Measurements from ENCODE around the gene MACF1. TPM values are rescaled to one million over a fixed set of nuclear protein-coding genes. Genes with fewer than 3 reads are reported as not detected.
"Not testable (repeated sequence)": the region's sequence is repeated elsewhere in the genome, so short reads cannot be mapped to it uniquely, and the experiment has no call there.

Gene MACF1
- total and polyA plus RNA-seq, 4 donors, result 23.3 to 216 (median 51.2) TPM

GRCh38 chr1:39492118-39493042, 287.9 kb downstream of the MACF1 start:
- peak overlapping the region in 1 of 3 donors; percentile 55 for H3K4me3 ChIP-seq (ENCODE audit: low read depth in 1 of 3, low read length in 3 of 3)

GRCh38 chr1:39493043-39493810, 288.7 kb downstream of the MACF1 start:
- not testable (repeated sequence) for H3K4me3 ChIP-seq (ENCODE audit: low read depth in 1 of 3, low read length in 3 of 3); H3K36me3 ChIP-seq (ENCODE audit: control insufficient read depth in 4 of 4, insufficient read depth in 3 of 4, low read depth in 1 of 4, low read length in 3 of 4); H3K27ac ChIP-seq (ENCODE audit: low read depth in 1 of 2, low read length in 2 of 2); DNase-seq (ENCODE audit: low spot score); H3K9ac ChIP-seq (ENCODE audit: low read depth in 1 of 2, low read length in 2 of 2); H3K9me3 ChIP-seq (ENCODE audit: control insufficient read depth in 4 of 4, low read length in 3 of 4); H3K27me3 ChIP-seq (ENCODE audit: control insufficient read depth in 4 of 4, insufficient read depth in 4 of 4, low read length in 3 of 4)
- H3K4me1 ChIP-seq (ENCODE audit: control insufficient read depth in 4 of 4, insufficient read depth in 4 of 4, low read length in 3 of 4), result peaks cover 4 to 12% (median 7%) of the 10 kb centered on the region in 4 donors
- WGBS, result 94% methylated on average over 13 of the region's 13 CpGs

More at GRCh38 chr1:39492118-39493042, 287.9 kb downstream of the MACF1 start:
- H3K36me3 ChIP-seq (ENCODE audit: control insufficient read depth in 4 of 4, insufficient read depth in 3 of 4, low read depth in 1 of 4, low read length in 3 of 4); H3K27me3 ChIP-seq (ENCODE audit: control insufficient read depth in 4 of 4, insufficient read depth in 4 of 4, low read length in 3 of 4); H3K9ac ChIP-seq (ENCODE audit: low read depth in 1 of 2, low read length in 2 of 2); DNase-seq (ENCODE audit: low spot score); H3K9me3 ChIP-seq (ENCODE audit: control insufficient read depth in 4 of 4, low read length in 3 of 4); H3K27ac ChIP-seq (ENCODE audit: low read depth in 1 of 2, low read length in 2 of 2): not testable (repeated sequence)
- WGBS, result 22% methylated on average over 67 of the region's 67 CpGs
- H3K4me1 ChIP-seq (ENCODE audit: control insufficient read depth in 4 of 4, insufficient read depth in 4 of 4, low read length in 3 of 4), result peaks cover 4 to 12% (median 7%) of the 10 kb centered on the region in 4 donors

GRCh38 chr1:39494671-39495410, 290.3 kb downstream of the MACF1 start:
- H3K4me1 ChIP-seq (ENCODE audit: control insufficient read depth in 4 of 4, insufficient read depth in 4 of 4, low read length in 3 of 4), result peaks cover 4 to 12% (median 8%) of the 10 kb centered on the region in 4 donors
- TF ChIP-seq HNF4A (conservative IDR thresholded peaks at IDR 0.05) (no peak), JUND (IDR thresholded peaks at IDR 0.05) (no peak), HNF4G (IDR thresholded peaks at IDR 0.05) (no peak), YY1 (IDR thresholded peaks at IDR 0.05) (no peak), RAD21 (IDR thresholded peaks at IDR 0.05) (no peak), TAF1 (conservative IDR thresholded peaks at IDR 0.05) (no peak), MAX (IDR thresholded peaks at IDR 0.05) (no peak), RXRA (IDR thresholded peaks at IDR 0.05) (no peak), ATF3 (IDR thresholded peaks at IDR 0.05) (no peak), FOXA1 (IDR thresholded peaks at IDR 0.05) (no peak), FOXA2 (IDR thresholded peaks at IDR 0.05) (no peak), ZBTB33 (IDR thresholded peaks at IDR 0.05) (no peak), REST (IDR thresholded peaks at IDR 0.05) (no peak), EGR1 (IDR thresholded peaks at IDR 0.05; ENCODE audit: low read depth in 2 of 2) (no peak), GABPA (IDR thresholded peaks at IDR 0.05 in 1 of 2, conservative IDR thresholded peaks at IDR 0.05 in 1 of 2) (no peak)
- H3K9ac ChIP-seq (ENCODE audit: low read depth in 1 of 2, low read length in 2 of 2), result no peak overlapping the region
- H3K27me3 ChIP-seq (ENCODE audit: control insufficient read depth in 4 of 4, insufficient read depth in 4 of 4, low read length in 3 of 4), result peaks cover 0 to 2% (median 0%) of the 10 kb centered on the region in 4 donors
- no peaks in the 10 kb centered on the region for H3K9me3 ChIP-seq (ENCODE audit: control insufficient read depth in 4 of 4, low read length in 3 of 4)
- no peaks in the 10 kb centered on the region for H3K36me3 ChIP-seq (ENCODE audit: control insufficient read depth in 4 of 4, insufficient read depth in 3 of 4, low read depth in 1 of 4, low read length in 3 of 4)
- no peak overlapping the region for H3K4me3 ChIP-seq (ENCODE audit: low read depth in 1 of 3, low read length in 3 of 3)
- WGBS, result 94% methylated on average over 13 of the region's 14 CpGs
- no peak overlapping the region for H3K27ac ChIP-seq (ENCODE audit: low read depth in 1 of 2, low read length in 2 of 2)
- no peak for DNase-seq (ENCODE audit: low spot score)

GRCh38 chr1:39496520-39496919, 292.0 kb downstream of the MACF1 start:
- not testable (repeated sequence) for DNase-seq (ENCODE audit: low spot score); H3K4me1 ChIP-seq (ENCODE audit: control insufficient read depth in 4 of 4, insufficient read depth in 4 of 4, low read length in 3 of 4); H3K27ac ChIP-seq (ENCODE audit: low read depth in 1 of 2, low read length in 2 of 2); H3K9ac ChIP-seq (ENCODE audit: low read depth in 1 of 2, low read length in 2 of 2); H3K27me3 ChIP-seq (ENCODE audit: control insufficient read depth in 4 of 4, insufficient read depth in 4 of 4, low read length in 3 of 4); H3K36me3 ChIP-seq (ENCODE audit: control insufficient read depth in 4 of 4, insufficient read depth in 3 of 4, low read depth in 1 of 4, low read length in 3 of 4); H3K9me3 ChIP-seq (ENCODE audit: control insufficient read depth in 4 of 4, low read length in 3 of 4); H3K4me3 ChIP-seq (ENCODE audit: low read depth in 1 of 3, low read length in 3 of 3)
- WGBS, result 95% methylated on average over 5 of the region's 5 CpGs
